GM23248 (cell line): ENCODE data around the gene LSM14B.
"Not testable (repeated sequence)": the region's sequence is repeated elsewhere in the genome, so short reads cannot be mapped to it uniquely, and the experiment has no call there.

Experiments used
- EZH2 ChIP-seq: fragments of 200-600 bp; sonication (generic); IDR thresholded peaks from 2 replicates; pipeline ENCODE4 v1.6.1; 2018; ENCODE audit warnings: antibody characterized with exemption, mild to moderate bottlenecking; ENCODE audit not compliant: insufficient read depth, poor library complexity, severe bottlenecking
- EZH2phosphoT487 ChIP-seq: fragments of 200-600 bp; sonication (generic); IDR thresholded peaks from 2 replicates; pipeline ENCODE4 v1.6.1; 2018; ENCODE audit warnings: antibody characterized with exemption, moderate library complexity, mild to moderate bottlenecking, low read depth; ENCODE audit not compliant: insufficient read depth

DNA sequence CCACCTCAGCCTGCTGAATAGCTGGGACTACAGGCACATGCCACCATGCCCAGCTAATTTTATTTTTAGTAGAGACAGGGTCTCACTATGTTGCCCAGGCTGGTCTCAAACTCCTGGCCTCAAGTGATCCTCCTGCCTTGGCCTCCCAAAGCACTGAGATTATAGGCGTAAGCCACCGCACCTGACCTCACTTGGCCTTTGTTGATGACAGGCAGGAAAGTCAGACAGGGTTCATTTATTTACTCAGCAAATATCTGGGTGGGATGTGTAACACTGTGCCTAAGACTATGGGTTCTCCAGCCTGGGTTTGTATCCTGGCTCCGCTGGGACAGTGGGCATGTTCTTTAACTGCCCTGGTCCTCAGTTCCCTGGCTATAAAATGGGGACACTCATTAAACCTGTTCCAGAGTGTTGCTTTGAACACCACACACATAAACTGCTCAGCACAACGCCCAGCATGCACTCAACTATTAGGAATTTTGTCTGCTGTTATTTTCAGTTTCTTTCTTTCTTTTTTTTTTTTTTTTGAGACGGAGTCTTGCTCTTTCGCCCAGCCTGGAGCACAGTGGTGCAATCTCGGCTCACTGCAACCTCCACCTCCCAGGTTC, 6.4 kb upstream of the LSM14B start:
- not testable (repeated sequence) for TF ChIP-seq EZH2, EZH2phosphoT487
